GM12878 (cell line): ENCODE data around the gene TLL1. TPM values are rescaled to one million over a fixed set of nuclear protein-coding genes. Genes with fewer than 3 reads are reported as not detected.

Experiments used
- ATAC-seq: fragments of 200-7000 bp; cut with Tn5 transposase; 3 replicates; pipeline ENCODE4 v1.9.1; 2020; ENCODE audit warnings: mild to moderate bottlenecking, moderate library complexity
- BruUV-seq: library from RNA; stranded (reverse); fragments of 400-500 nt; replicated peaks from 2 replicates; lab custom pipeline; 2021; lab: Mats Ljungman, UMichigan
- CTCF ChIA-PET: fragments of 300-600 bp; sonication (Branson Sonifier 250); formaldehyde crosslinking; extraction: SDS; loops from one replicate; lab custom pipeline; 2021; ENCODE audit warnings: inconsistent platforms; lab: Yijun Ruan, JAX
- POLR2A ChIA-PET: fragments of 350-600 bp; formaldehyde crosslinking; extraction: SDS; loops from one replicate; lab custom pipeline; 2021; ENCODE audit warnings: inconsistent platforms; lab: Charles Lee
- RAD21 ChIA-PET: fragments of 300-600 bp; sonication (Branson Sonifier 250); formaldehyde crosslinking; loops from one replicate; lab custom pipeline; 2023; ENCODE audit warnings: antibody characterized with exemption; ENCODE audit not compliant: unreplicated experiment; lab: Charles Lee
- SMC1A ChIA-PET: fragments of 300-600 bp; sonication (Branson Sonifier 250); formaldehyde crosslinking; loops from one replicate; lab custom pipeline; 2023; ENCODE audit not compliant: unreplicated experiment, uncharacterized antibody; lab: Charles Lee
- DNase-seq: peaks from one replicate; pipeline ENCODE4 v3.0.0-alpha.2; 2011; ENCODE audit warnings: low read depth, low spot score
- FAIRE-seq: peaks from 3 replicates; lab custom pipeline; 2011; peaks lifted over from hg19 to GRCh38; lab: Jason Lieb, UNC
- H2AFZ ChIP-seq: 2 replicates; pipeline ENCODE4 v1.6.0; 2011; ENCODE audit warnings: low read depth, low read length, control low read depth; ENCODE audit not compliant: control insufficient read depth
- H3K27ac ChIP-seq: 2 replicates; pipeline ENCODE4 v1.5.1; 2011; ENCODE audit warnings: control low read depth; ENCODE audit not compliant: control insufficient read depth, insufficient read depth
- H3K27me3 ChIP-seq, 2 experiments: replicated peaks in 1 of 2; 2 replicates each; pipeline versions ENCODE4 v1.6.0 to v1.6.1; 2011; ENCODE audit warnings: low read length in 1 of 2; ENCODE audit not compliant: control insufficient read depth in 2 of 2, insufficient read depth in 2 of 2
- H3K36me3 ChIP-seq, 2 experiments: 2 replicates each; pipeline ENCODE4 v1.5.1; 2011; ENCODE audit warnings: low read length in 1 of 2; ENCODE audit not compliant: control insufficient read depth in 2 of 2, insufficient read depth in 2 of 2
- H3K4me1 ChIP-seq: 2 replicates; pipeline ENCODE4 v1.6.1; 2011; ENCODE audit warnings: mild to moderate bottlenecking, low read length, moderate library complexity, mixed read lengths; ENCODE audit not compliant: control insufficient read depth, insufficient read depth
- H3K4me2 ChIP-seq: 2 replicates; pipeline ENCODE4 v1.6.0; 2011; ENCODE audit warnings: control low read depth; ENCODE audit not compliant: control insufficient read depth, insufficient read depth
- H3K4me3 ChIP-seq: fragments of 200-600 bp; sonication (generic); 2 replicates; pipeline ENCODE4 v1.5.1; 2016
- H3K79me2 ChIP-seq: 2 replicates; pipeline ENCODE4 v1.6.0; 2011; ENCODE audit warnings: low read length; ENCODE audit not compliant: control insufficient read depth, insufficient read depth
- H3K9ac ChIP-seq: 2 replicates; pipeline ENCODE4 v1.8.0; 2011; ENCODE audit warnings: low read length, control low read depth, mixed read lengths; ENCODE audit not compliant: control insufficient read depth, insufficient read depth
- H3K9me3 ChIP-seq: replicated peaks from 3 replicates; pipeline ENCODE4 v1.5.1; 2011; ENCODE audit warnings: mild to moderate bottlenecking, low read length; ENCODE audit not compliant: control insufficient read depth, insufficient read depth
- H4K20me1 ChIP-seq: 2 replicates; pipeline ENCODE4 v1.6.0; 2011; ENCODE audit not compliant: control insufficient read depth, insufficient read depth
- ATF3 ChIP-seq: IDR thresholded peaks from 2 replicates; pipeline ENCODE4 v1.6.1; 2011; ENCODE audit warnings: low read depth, mild to moderate bottlenecking, low read length, moderate library complexity, borderline replicate concordance; ENCODE audit errors: extremely low read depth
- ATF7 ChIP-seq: fragments of 450-650 bp; IDR thresholded peaks from 2 replicates; pipeline ENCODE4 v1.6.1; 2016; ENCODE audit warnings: low read depth, mild to moderate bottlenecking
- BACH1 ChIP-seq: fragments of 450-650 bp; IDR thresholded peaks from 2 replicates; pipeline ENCODE4 v1.6.1; 2017; ENCODE audit warnings: mild to moderate bottlenecking, borderline replicate concordance
- EED ChIP-seq: sonication (generic); IDR thresholded peaks from 2 replicates; pipeline ENCODE4 v1.6.1; 2016; ENCODE audit warnings: antibody characterized with exemption, low read depth
- ESRRA ChIP-seq: IDR thresholded peaks from 2 replicates; pipeline ENCODE4 v1.6.1; 2012; ENCODE audit warnings: mild to moderate bottlenecking, low read length, improper control_type of control experiment
- FOS ChIP-seq: IDR thresholded peaks from 3 replicates; pipeline ENCODE4 v1.6.1; 2011; ENCODE audit warnings: borderline replicate concordance; ENCODE audit not compliant: insufficient read length; ENCODE audit errors: extremely low read depth
- HDAC6 ChIP-seq: fragments of 200-600 bp; sonication (generic); IDR thresholded peaks from one replicate; pipeline ENCODE4 v1.8.0; 2017; ENCODE audit warnings: antibody characterized with exemption; ENCODE audit not compliant: unreplicated experiment
- KLF5 ChIP-seq: fragments of 450-650 bp; IDR thresholded peaks from 2 replicates; pipeline ENCODE4 v1.6.1; 2014; ENCODE audit warnings: mild to moderate bottlenecking; ENCODE audit not compliant: partially characterized antibody
- LARP7 ChIP-seq: fragments of 450-650 bp; IDR thresholded peaks from 2 replicates; pipeline ENCODE4 v1.6.1; 2017; ENCODE audit warnings: mild to moderate bottlenecking
- NBN ChIP-seq: fragments of 450-650 bp; IDR thresholded peaks from 2 replicates; pipeline ENCODE4 v1.6.1; 2016
- NFXL1 ChIP-seq: fragments of 450-650 bp; IDR thresholded peaks from 2 replicates; pipeline ENCODE4 v1.6.1; 2017; ENCODE audit warnings: antibody characterized with exemption, mild to moderate bottlenecking, borderline replicate concordance
- NFYB ChIP-seq: IDR thresholded peaks from 2 replicates; pipeline ENCODE4 v1.6.1; 2011; ENCODE audit warnings: low read depth, mild to moderate bottlenecking, low read length, improper control_type of control experiment, moderate library complexity; ENCODE audit not compliant: insufficient read depth
- PBX3 ChIP-seq: IDR thresholded peaks from 2 replicates; pipeline ENCODE4 v1.6.1; 2011; ENCODE audit warnings: mild to moderate bottlenecking, low read depth, low read length, moderate library complexity; ENCODE audit not compliant: insufficient replicate concordance
- SREBF1 ChIP-seq: IDR thresholded peaks from 2 replicates; pipeline ENCODE4 v1.6.1; 2012; ENCODE audit warnings: mild to moderate bottlenecking, low read length
- TAF1 ChIP-seq: IDR thresholded peaks from 2 replicates; pipeline ENCODE4 v1.6.1; 2011; ENCODE audit warnings: mild to moderate bottlenecking, low read depth, low read length, borderline replicate concordance
- TCF12 ChIP-seq: IDR thresholded peaks from 2 replicates; pipeline ENCODE4 v1.6.1; 2011; ENCODE audit warnings: low read depth, mild to moderate bottlenecking, low read length
- USF1 ChIP-seq: IDR thresholded peaks from 2 replicates; pipeline ENCODE4 v1.6.1; 2011; ENCODE audit warnings: borderline replicate concordance, low read depth, mild to moderate bottlenecking, moderate library complexity, mixed read lengths, low read length; ENCODE audit not compliant: insufficient read depth; ENCODE audit errors: extremely low read length
- ZBTB33 ChIP-seq: fragments of 450-650 bp; IDR thresholded peaks from 2 replicates; pipeline ENCODE4 v1.6.1; 2017; ENCODE audit warnings: mild to moderate bottlenecking
- WGBS: methylation state at CpG from one replicate; pipeline ENCODE4 v1.1.6; 2016; ENCODE audit warnings: low lambda C conversion rate; ENCODE audit not compliant: insufficient replicate concordance, insufficient coverage; ENCODE audit errors: missing lambda C conversion rate; 5-methylcytosine and 5-hydroxymethylcytosine counted together
- in situ Hi-C: fragments of 300-500 bp; cut with MboI; formaldehyde crosslinking; loops from 9 replicates; pipeline ENCODE4 v1.14.3; 2018; ENCODE audit warnings: mixed read lengths
- intact Hi-C: fragments of 100-400 bp; cut with micrococcal nuclease; formaldehyde crosslinking; loops from one replicate; pipeline ENCODE4 v1.14.2; 2022; ENCODE audit not compliant: unreplicated experiment
- polyA plus RNA-seq, 11 experiments: library from polyadenylated mRNA; depleted of rRNA in 4 of 11; unstranded in 6 of 11; stranded (reverse) in 5 of 11; fragments of >200 nt; fragmentation: Nextera tagmentation in 4 of 11; fragmentation: Illumina TruSeq in 1 of 11; extraction: Ambion mirVana in 4 of 11; extraction: Trizol in 1 of 11; gene quantifications; 1 replicate in 1 of 11; 2 replicates in 10 of 11; pipeline versions ENCODE4 v1.2.1 to v1.2.3, GENCODE V29; 2011 to 2016; ENCODE audit warnings: inconsistent platforms in 2 of 11, missing spikeins in 2 of 11, low read depth in 1 of 11
- total RNA-seq, 4 experiments: library from RNA; depleted of rRNA in 3 of 4; stranded (reverse); fragments of >200 nt in 3 of 4; fragmentation: Illumina TruSeq in 1 of 4; extraction: Trizol in 1 of 4; gene quantifications; 2 replicates each; pipeline versions ENCODE4 v1.2.1 to v1.2.3, GENCODE V29; 2013 to 2021
- TF ChIP-seq, protein P1 (sequence below): IDR thresholded peaks from 2 replicates; pipeline ENCODE4 v1.6.1; 2012; ENCODE audit warnings: low read depth, low read length, improper control_type of control experiment

Gene TLL1
- total and polyA plus RNA-seq, 10 of the 15 experiments (the other 5 are each of a cell fraction or from before 2014, with no cell fraction given), result 0.02 to 0.31 (median 0.05) TPM; not detected in 2

DNA sequence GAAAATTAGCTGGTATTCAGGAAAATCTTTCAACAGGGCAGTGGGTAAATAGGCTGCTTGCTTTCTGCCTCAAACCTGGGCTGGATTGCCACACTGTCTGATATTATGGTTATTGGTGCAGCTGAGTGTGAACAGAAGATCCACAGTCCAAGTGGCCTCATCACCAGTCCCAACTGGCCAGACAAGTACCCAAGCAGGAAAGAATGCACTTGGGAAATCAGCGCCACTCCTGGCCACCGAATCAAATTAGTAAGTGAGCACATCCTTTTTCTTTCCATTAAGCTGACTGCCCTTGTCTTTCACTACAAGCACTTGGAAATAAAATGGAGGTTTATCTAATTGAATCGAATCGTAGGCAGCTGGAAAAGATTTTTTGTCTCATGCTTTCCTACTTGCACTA is 204.7 kb downstream of the TLL1 start:
- Histone ChIP-seq H3K27ac (no peak overlapping the region), H3K4me1 (no peaks in the 10 kb centered on the region), H3K36me3 (no peaks in the 10 kb centered on the region), H3K27me3 (no peaks in the 10 kb centered on the region), H3K9ac (no peak overlapping the region), H3K79me2 (no peaks in the 10 kb centered on the region), H3K4me2 (no peak overlapping the region), H3K4me3 (no peak overlapping the region), H2AFZ (no peak overlapping the region), H3K9me3 (no peaks in the 10 kb centered on the region), H4K20me1 (no peaks in the 10 kb centered on the region)
- CTCF ChIA-PET, result interaction anchor here (0.6 to 1.5 kb wide), 4 partner anchors 9 to 541 kb away, joined by 3 to 4 read pairs (median 4); no protein-coding TSS in a partner anchor
- POLR2A ChIA-PET, result interaction anchor here (0.7 kb wide), 1 partner anchor 27 kb away, joined by 4 read pairs; no protein-coding TSS in a partner anchor
- intact Hi-C loops, result no loop called here
- no peak for ATAC-seq
- SMC1A ChIA-PET, result interaction anchor here (0.9 to 1.9 kb wide), 3 partner anchors 27 to 38 kb away, joined by 3 to 4 read pairs (median 4); no protein-coding TSS in a partner anchor
- 35% methylated on average over 4 of the region's 4 CpGs for WGBS
- no TSS peak for BruUV-seq
- RAD21 ChIA-PET, result interaction anchor here (1.4 kb wide), 1 partner anchor 27 kb away, joined by 5 read pairs; no protein-coding TSS in a partner anchor
- FAIRE-seq, result no peak
- TF ChIP-seq KLF5, result no peak
- no peak for TF ChIP-seq ZBTB33
- TF ChIP-seq, protein P1, sequence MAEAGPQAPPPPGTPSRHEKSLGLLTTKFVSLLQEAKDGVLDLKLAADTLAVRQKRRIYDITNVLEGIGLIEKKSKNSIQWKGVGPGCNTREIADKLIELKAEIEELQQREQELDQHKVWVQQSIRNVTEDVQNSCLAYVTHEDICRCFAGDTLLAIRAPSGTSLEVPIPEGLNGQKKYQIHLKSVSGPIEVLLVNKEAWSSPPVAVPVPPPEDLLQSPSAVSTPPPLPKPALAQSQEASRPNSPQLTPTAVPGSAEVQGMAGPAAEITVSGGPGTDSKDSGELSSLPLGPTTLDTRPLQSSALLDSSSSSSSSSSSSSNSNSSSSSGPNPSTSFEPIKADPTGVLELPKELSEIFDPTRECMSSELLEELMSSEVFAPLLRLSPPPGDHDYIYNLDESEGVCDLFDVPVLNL, result no peak
- TF ChIP-seq ATF3, result no peak
- no peak for TF ChIP-seq USF1
- no peak for TF ChIP-seq HDAC6
- TF ChIP-seq BACH1, result no peak
- TF ChIP-seq ESRRA, result no peak
- no peak for TF ChIP-seq EED
- TF ChIP-seq NFYB, result no peak
- TF ChIP-seq TAF1, result no peak
- no peak for TF ChIP-seq SREBF1
- TF ChIP-seq NFXL1, result no peak
- TF ChIP-seq TCF12, result no peak
- no peak for TF ChIP-seq LARP7
- TF ChIP-seq PBX3, result no peak
- TF ChIP-seq FOS, result no peak
- no peak for TF ChIP-seq ATF7
- no peak for TF ChIP-seq NBN
- in situ Hi-C loops, result loop anchor here (25.0 kb wide), 1 partner anchor 940 kb away; no protein-coding TSS in a partner anchor
- DNase-seq, result no peak
